Sigmoid colon (tissue), 3 donors: ENCODE measurements around the gene HOMER2.
"Not testable (repeated sequence)": the region's sequence is repeated elsewhere in the genome, so short reads cannot be mapped to it uniquely, and the experiment has no call there.

Experiments
- CTCF ChIP-seq, 4 experiments: fragments of 450-650 bp in 3 of 4; fragments of 200-600 bp in 1 of 4; IDR thresholded peaks; one replicate each; pipeline ENCODE4 v1.5.1; 2016 to 2019; ENCODE audit warnings: antibody characterized with exemption in 4 of 4, mild to moderate bottlenecking in 3 of 4, moderate library complexity in 2 of 4
- POLR2A ChIP-seq, 2 donors: fragments of 450-650 bp; IDR thresholded peaks; one replicate each; pipeline ENCODE4 v1.6.1; 2016; ENCODE audit warnings: antibody characterized with exemption in 2 of 2, mild to moderate bottlenecking in 2 of 2, moderate library complexity in 2 of 2

DNA sequence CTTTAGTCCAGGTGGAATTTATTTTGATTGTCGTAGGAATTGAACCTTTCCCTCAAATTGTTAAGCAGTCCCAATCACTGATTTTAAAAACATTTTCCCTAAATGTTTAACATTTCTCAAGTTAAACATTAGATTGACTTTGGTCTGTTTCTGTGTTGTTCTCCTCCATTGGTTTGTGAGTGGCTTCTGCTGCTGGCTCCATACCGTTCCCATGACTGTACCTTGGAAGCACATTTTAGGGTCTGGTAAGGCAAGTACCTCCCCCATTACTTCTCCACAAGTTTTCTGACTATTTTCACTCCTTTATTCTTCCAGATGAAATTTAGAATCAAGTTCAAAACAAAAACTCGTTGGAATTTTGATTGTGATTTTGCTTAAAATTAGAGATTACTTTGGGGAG is 131.1 kb downstream of the HOMER2 start:
- not testable (repeated sequence) for TF ChIP-seq POLR2A, CTCF (IDR thresholded peaks at IDR 0.05)
